Measurements from ENCODE around the gene SNRPN.
"Not testable (repeated sequence)": the region's sequence is repeated elsewhere in the genome, so short reads cannot be mapped to it uniquely, and the experiment has no call there.

Gene SNRPN

GRCh38 chr15:24962880-24963279 is 8.1 kb downstream of the SNRPN start:
- TF ChIP-seq MAX (IDR thresholded peaks at IDR 0.05; ENCODE audit: low read depth, low read length), result no peak
- no peak for TF ChIP-seq POLR2A (IDR thresholded peaks at IDR 0.05; ENCODE audit: extremely low read depth, insufficient read length)
- TF ChIP-seq CTCF (IDR thresholded peaks at IDR 0.05; ENCODE audit: low read depth, low read length), result no peak
- no peak for TF ChIP-seq MYC (IDR thresholded peaks at IDR 0.05; ENCODE audit: low read depth, low read length)
- no peak overlapping the region for H3K4me3 ChIP-seq (ENCODE audit: low read depth, low read length)

GRCh38 chr15:24966364-24967103 is 11.7 kb downstream of the SNRPN start:
- H3K4me3 ChIP-seq (ENCODE audit: low read depth, low read length), result no peak overlapping the region
- DNase-seq (ENCODE audit: low read depth), result no peak
- TF ChIP-seq CTCF (IDR thresholded peaks at IDR 0.05; ENCODE audit: low read depth, low read length), result no peak
- no peak for TF ChIP-seq MYC (IDR thresholded peaks at IDR 0.05; ENCODE audit: low read depth, low read length)

More at GRCh38 chr15:24962880-24963279, 8.1 kb downstream of the SNRPN start:
- DNase-seq (ENCODE audit: low read depth), result no peak

GRCh38 chr15:24971052-24971451 is 16.3 kb downstream of the SNRPN start:
- TF ChIP-seq CTCF (IDR thresholded peaks at IDR 0.05; ENCODE audit: low read depth, low read length) (no peak), MAX (IDR thresholded peaks at IDR 0.05; ENCODE audit: low read depth, low read length) (no peak), POLR2A (IDR thresholded peaks at IDR 0.05; ENCODE audit: extremely low read depth, insufficient read length) (no peak), MYC (IDR thresholded peaks at IDR 0.05; ENCODE audit: low read depth, low read length) (no peak)
- no peak overlapping the region for H3K4me3 ChIP-seq (ENCODE audit: low read depth, low read length)
- no peak for DNase-seq (ENCODE audit: low read depth)

GRCh38 chr15:24971772-24972171 is 17.0 kb downstream of the SNRPN start:
- TF ChIP-seq MYC (IDR thresholded peaks at IDR 0.05; ENCODE audit: low read depth, low read length), result no peak
- no peak for TF ChIP-seq CTCF (IDR thresholded peaks at IDR 0.05; ENCODE audit: low read depth, low read length)
- no peak for TF ChIP-seq POLR2A (IDR thresholded peaks at IDR 0.05; ENCODE audit: extremely low read depth, insufficient read length)
- TF ChIP-seq MAX (IDR thresholded peaks at IDR 0.05; ENCODE audit: low read depth, low read length), result no peak
- no peak overlapping the region for H3K4me3 ChIP-seq (ENCODE audit: low read depth, low read length)
- DNase-seq (ENCODE audit: low read depth), result no peak

- not testable (repeated sequence) for H3K4me3 ChIP-seq (ENCODE audit: low read depth, low read length); DNase-seq (ENCODE audit: low read depth)
Measured at GRCh38 chr15:24972707-24973106, 17.9 kb downstream of the SNRPN start.

- no peak for DNase-seq (ENCODE audit: low read depth)
- TF ChIP-seq CTCF (IDR thresholded peaks at IDR 0.05; ENCODE audit: low read depth, low read length) (no peak), MYC (IDR thresholded peaks at IDR 0.05; ENCODE audit: low read depth, low read length) (no peak), MAX (IDR thresholded peaks at IDR 0.05; ENCODE audit: low read depth, low read length) (no peak), POLR2A (IDR thresholded peaks at IDR 0.05; ENCODE audit: extremely low read depth, insufficient read length) (no peak)
- H3K4me3 ChIP-seq (ENCODE audit: low read depth, low read length), result no peak overlapping the region
Measured at GRCh38 chr15:24976932-24977331, 22.1 kb downstream of the SNRPN start.

All from NB4 (cell line).